H9 (cell line): ENCODE data around the gene RNF39. TPM values are rescaled to one million over a fixed set of nuclear protein-coding genes. Genes with fewer than 3 reads are reported as not detected.

ENCODE experiments used
- DNase-seq: peaks from one replicate; pipeline ENCODE4 v3.0.0-alpha.2; 2017
- H2AFZ ChIP-seq: one replicate; pipeline ENCODE4 v1.6.1; 2013; ENCODE audit warnings: mild to moderate bottlenecking, low read length, control low read depth, moderate library complexity
- H2AK5ac ChIP-seq: 2 replicates; pipeline ENCODE4 v1.6.1; 2013; ENCODE audit warnings: low read length, control low read depth, mixed read lengths; ENCODE audit not compliant: insufficient read length
- H2BK120ac ChIP-seq: one replicate; pipeline ENCODE4 v1.6.1; 2013; ENCODE audit warnings: low read depth, mild to moderate bottlenecking, low read length, control low read depth, inconsistent platforms; ENCODE audit not compliant: poor library complexity, severe bottlenecking
- H2BK12ac ChIP-seq: 2 replicates; pipeline ENCODE4 v1.6.1; 2013; ENCODE audit warnings: low read length, control low read depth, mixed read lengths, low read depth; ENCODE audit not compliant: insufficient read length
- H2BK15ac ChIP-seq: 2 replicates; pipeline ENCODE4 v1.6.1; 2013; ENCODE audit warnings: low read depth, low read length, control low read depth
- H2BK20ac ChIP-seq: one replicate; pipeline ENCODE4 v1.6.1; 2013; ENCODE audit warnings: low read depth, mild to moderate bottlenecking, low read length, control low read depth, inconsistent platforms; ENCODE audit not compliant: poor library complexity, severe bottlenecking
- H2BK5ac ChIP-seq: 2 replicates; pipeline ENCODE4 v1.6.1; 2013; ENCODE audit warnings: low read length, control low read depth, mixed read lengths; ENCODE audit not compliant: insufficient read length
- H3K14ac ChIP-seq: 2 replicates; pipeline ENCODE4 v1.6.1; 2013; ENCODE audit warnings: low read length, control low read depth; ENCODE audit not compliant: insufficient read depth
- H3K18ac ChIP-seq: 2 replicates; pipeline ENCODE4 v1.6.1; 2013; ENCODE audit warnings: low read depth, mild to moderate bottlenecking, mixed read lengths, low read length, control low read depth; ENCODE audit not compliant: insufficient read length
- H3K23ac ChIP-seq: 2 replicates; pipeline ENCODE4 v1.6.1; 2013; ENCODE audit warnings: low read length, control low read depth, mixed read lengths, low read depth; ENCODE audit not compliant: insufficient read length
- H3K23me2 ChIP-seq: 2 replicates; pipeline ENCODE4 v1.6.1; 2013; ENCODE audit warnings: low read depth, mild to moderate bottlenecking, mixed read lengths, low read length, control low read depth; ENCODE audit not compliant: insufficient read length, poor library complexity, severe bottlenecking
- H3K27ac ChIP-seq: 2 replicates; pipeline ENCODE4 v1.5.1; 2013; ENCODE audit warnings: low read length, control low read depth, mixed read lengths, low read depth; ENCODE audit not compliant: insufficient read length
- H3K27me3 ChIP-seq: 2 replicates; pipeline ENCODE4 v1.6.1; 2013; ENCODE audit warnings: low read length, control low read depth, inconsistent platforms; ENCODE audit not compliant: insufficient read depth
- H3K4ac ChIP-seq: 2 replicates; pipeline ENCODE4 v1.6.1; 2013; ENCODE audit warnings: low read depth, mild to moderate bottlenecking, control low read depth, inconsistent platforms, low read length, moderate library complexity
- H3K4me1 ChIP-seq: 2 replicates; pipeline ENCODE4 v1.6.1; 2013; ENCODE audit warnings: low read length, control low read depth, inconsistent platforms; ENCODE audit not compliant: insufficient read depth
- H3K4me2 ChIP-seq: 2 replicates; pipeline ENCODE4 v1.6.1; 2013; ENCODE audit warnings: low read length, control low read depth, mixed read lengths; ENCODE audit not compliant: insufficient read length, insufficient read depth
- H3K56ac ChIP-seq: 2 replicates; pipeline ENCODE4 v1.6.1; 2013; ENCODE audit warnings: low read depth, mild to moderate bottlenecking, mixed read lengths, low read length, control low read depth; ENCODE audit not compliant: insufficient read length
- H3K79me1 ChIP-seq: 2 replicates; pipeline ENCODE4 v1.6.1; 2013; ENCODE audit warnings: low read depth, mild to moderate bottlenecking, moderate library complexity, low read length, control low read depth, inconsistent platforms; ENCODE audit not compliant: insufficient read depth, poor library complexity, severe bottlenecking
- H3K79me2 ChIP-seq: 2 replicates; pipeline ENCODE4 v1.6.1; 2013; ENCODE audit warnings: low read length, control low read depth, inconsistent platforms; ENCODE audit not compliant: insufficient read depth
- H3K9ac ChIP-seq: 2 replicates; pipeline ENCODE4 v1.6.1; 2013; ENCODE audit warnings: low read length, control low read depth, mixed read lengths; ENCODE audit not compliant: insufficient read length; ENCODE audit errors: extremely low read depth
- H3K9me3 ChIP-seq: one replicate; pipeline ENCODE4 v1.6.1; 2013; ENCODE audit warnings: low read depth, low read length, inconsistent platforms; ENCODE audit not compliant: control insufficient read depth
- H3T11ph ChIP-seq: one replicate; pipeline ENCODE4 v1.6.1; 2013; ENCODE audit warnings: mild to moderate bottlenecking, low read length, control low read depth, inconsistent platforms
- H4K20me1 ChIP-seq: one replicate; pipeline ENCODE4 v1.6.1; 2013; ENCODE audit not compliant: control insufficient read depth, insufficient read length, insufficient read depth
- H4K5ac ChIP-seq: 2 replicates; pipeline ENCODE4 v1.6.1; 2013; ENCODE audit warnings: low read depth, mild to moderate bottlenecking, mixed read lengths, low read length, control low read depth; ENCODE audit not compliant: insufficient read length
- H4K8ac ChIP-seq: replicated peaks from 2 replicates; pipeline ENCODE4 v1.6.1; 2013; ENCODE audit warnings: low read length, control low read depth, mixed read lengths, low read depth; ENCODE audit not compliant: insufficient read length
- H4K91ac ChIP-seq: 2 replicates; pipeline ENCODE4 v1.6.1; 2013; ENCODE audit warnings: low read depth, mild to moderate bottlenecking, moderate library complexity, mixed read lengths, low read length, control low read depth; ENCODE audit not compliant: insufficient read length
- H3K27ac Mint-ChIP-seq, 3 experiments: 2 replicates in 2 of 3; 3 replicates in 1 of 3; pipeline ENCODE4 v1.8.0; 2020 to 2021; ENCODE audit warnings: mixed read lengths in 3 of 3, mild to moderate bottlenecking in 1 of 3, moderate library complexity in 1 of 3
- H3K27me3 Mint-ChIP-seq: 2 replicates; pipeline ENCODE4 v1.8.0; 2021; ENCODE audit warnings: low read depth, mild to moderate bottlenecking, moderate library complexity, mixed read lengths
- H3K36me3 Mint-ChIP-seq, 3 experiments: 2 replicates in 2 of 3; 3 replicates in 1 of 3; pipeline ENCODE4 v1.8.0; 2020 to 2021; ENCODE audit warnings: low read depth in 3 of 3, mixed read lengths in 3 of 3; ENCODE audit not compliant: insufficient read depth in 1 of 3
- H3K4me1 Mint-ChIP-seq, 2 experiments: 2 replicates each; pipeline ENCODE4 v1.8.0; 2020; ENCODE audit warnings: mixed read lengths in 2 of 2
- H3K4me3 Mint-ChIP-seq, 2 experiments: 2 replicates in 1 of 2; 3 replicates in 1 of 2; pipeline ENCODE4 v1.8.0; 2020 to 2021; ENCODE audit warnings: mild to moderate bottlenecking in 2 of 2, mixed read lengths in 2 of 2, moderate library complexity in 1 of 2
- H3K9me3 Mint-ChIP-seq, 2 experiments: 2 replicates in 1 of 2; 3 replicates in 1 of 2; pipeline ENCODE4 v1.8.0; 2020; ENCODE audit warnings: mild to moderate bottlenecking in 2 of 2, mixed read lengths in 2 of 2, moderate library complexity in 1 of 2
- WGBS: extraction: QIAGEN DNeasy Blood & Tissue Kit; methylation state at CpG from one replicate; pipeline ENCODE4 v1.1.7; 2013; ENCODE audit warnings: missing lambda C conversion rate, low lambda C conversion rate, mixed read lengths; ENCODE audit not compliant: insufficient read length; ENCODE audit errors: extremely low coverage; 5-methylcytosine and 5-hydroxymethylcytosine counted together
- total RNA-seq: library from RNA; stranded (reverse); gene quantifications from 2 replicates; pipeline ENCODE4 v1.2.1, GENCODE V29; 2021
- TF ChIP-seq, protein P1 (sequence below): fragments of 200-600 bp; sonication (generic); conservative IDR thresholded peaks from 3 replicates; pipeline ENCODE4 v1.8.0; 2021; ENCODE audit warnings: antibody characterized with exemption, mild to moderate bottlenecking

Gene RNF39
- total RNA-seq, 1 experiment from 2014 or later: 0.26 TPM

DNA sequence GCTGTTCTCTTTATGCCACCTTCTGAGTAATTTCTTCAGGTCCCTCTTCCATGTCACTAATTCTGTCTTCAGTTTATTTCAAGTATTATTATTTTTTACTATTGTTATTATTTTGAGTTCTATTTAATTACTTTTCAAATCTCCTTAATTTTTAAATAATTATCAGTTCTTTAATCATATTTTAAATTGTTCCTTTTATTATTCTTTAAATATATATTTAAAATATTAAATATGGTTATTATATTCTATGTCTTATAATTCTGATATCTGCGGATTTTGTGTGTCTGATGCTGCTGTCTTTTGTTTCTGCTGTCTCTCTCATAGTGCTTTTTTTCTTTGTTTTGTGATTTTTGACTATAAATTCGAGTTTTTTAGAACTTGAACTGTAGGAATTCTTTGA lies 12.3 kb downstream of the RNF39 start:
- H3K4me2 ChIP-seq: no peak overlapping the region
- H3K27me3 ChIP-seq: no peaks in the 10 kb centered on the region
- H3K18ac ChIP-seq: no peak overlapping the region

More for the DNA sequence above, 12.3 kb downstream of the RNF39 start:
- Histone ChIP-seq H3K9me3 (no peaks in the 10 kb centered on the region), H4K8ac (no peak overlapping the region), H4K20me1 (no peaks in the 10 kb centered on the region), H2BK20ac (no peak overlapping the region), H3K23ac (no peak overlapping the region), H4K5ac (no peak overlapping the region), H2AK5ac (no peak overlapping the region), H2BK15ac (no peak overlapping the region), H3K9ac (no peak overlapping the region), H2BK120ac (no peak overlapping the region), H2BK5ac (no peak overlapping the region), H3K4me1 (0 out of 2 replicates have a peak, but pooled peaks cover 4% of the 10 kb centered on the region), H2BK12ac (no peak overlapping the region), H3K79me1 (no peaks in the 10 kb centered on the region), H3T11ph (no peak overlapping the region), H3K4ac (no peak overlapping the region), H3K56ac (no peak overlapping the region), H3K79me2 (no peaks in the 10 kb centered on the region), H3K23me2 (peaks cover 26% of the 10 kb centered on the region), H3K14ac (no peak overlapping the region), H3K27ac (no peak overlapping the region), H2AFZ (no peak overlapping the region), H4K91ac (no peak overlapping the region)
- Mint-ChIP-seq H3K27me3 (peaks cover 3% of the 10 kb centered on the region; the same call in 1 of the 2 replicates), H3K4me3 (peak overlapping the region in 1 of 2 experiments; percentile 15; a peak in 1 of 5 replicates), H3K36me3 (peaks cover 1 to 10% (median 10%) of the 10 kb centered on the region in 3 experiments; a peak in 6 of 7 replicates), H3K4me1 (peaks cover 23 to 29% of the 10 kb centered on the region in 2 experiments), H3K27ac (no peak overlapping the region), H3K9me3 (no peaks in the 10 kb centered on the region; a peak in 1 of 5 replicates)
- TF ChIP-seq, protein P1, sequence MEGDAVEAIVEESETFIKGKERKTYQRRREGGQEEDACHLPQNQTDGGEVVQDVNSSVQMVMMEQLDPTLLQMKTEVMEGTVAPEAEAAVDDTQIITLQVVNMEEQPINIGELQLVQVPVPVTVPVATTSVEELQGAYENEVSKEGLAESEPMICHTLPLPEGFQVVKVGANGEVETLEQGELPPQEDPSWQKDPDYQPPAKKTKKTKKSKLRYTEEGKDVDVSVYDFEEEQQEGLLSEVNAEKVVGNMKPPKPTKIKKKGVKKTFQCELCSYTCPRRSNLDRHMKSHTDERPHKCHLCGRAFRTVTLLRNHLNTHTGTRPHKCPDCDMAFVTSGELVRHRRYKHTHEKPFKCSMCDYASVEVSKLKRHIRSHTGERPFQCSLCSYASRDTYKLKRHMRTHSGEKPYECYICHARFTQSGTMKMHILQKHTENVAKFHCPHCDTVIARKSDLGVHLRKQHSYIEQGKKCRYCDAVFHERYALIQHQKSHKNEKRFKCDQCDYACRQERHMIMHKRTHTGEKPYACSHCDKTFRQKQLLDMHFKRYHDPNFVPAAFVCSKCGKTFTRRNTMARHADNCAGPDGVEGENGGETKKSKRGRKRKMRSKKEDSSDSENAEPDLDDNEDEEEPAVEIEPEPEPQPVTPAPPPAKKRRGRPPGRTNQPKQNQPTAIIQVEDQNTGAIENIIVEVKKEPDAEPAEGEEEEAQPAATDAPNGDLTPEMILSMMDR: no peak
- DNase-seq: no peak
- no CpG with 5 or more reads among the region's 2 CpGs for WGBS
